SK-N-SH treated with all-trans-retinoic acid at 6 μM for 48 hours (cell line): ENCODE measurements around the gene POLR2I.

ENCODE experiments used
- ATAC-seq: fragments of 200-7000 bp; cut with Tn5 transposase; 3 replicates; pipeline ENCODE4 v1.9.1; 2020; ENCODE audit warnings: mild to moderate bottlenecking, moderate library complexity
- ARNTL ChIP-seq: fragments of 450-650 bp; formaldehyde crosslinking; IDR thresholded peaks from 2 replicates; pipeline ENCODE4 v1.5.0; 2020; ENCODE audit warnings: low read depth, mild to moderate bottlenecking, moderate library complexity, borderline replicate concordance
- CSDC2 ChIP-seq: fragments of 250-450 bp; sonication (Bioruptor Pico); IDR thresholded peaks from 2 replicates; pipeline ENCODE4 v1.5.0; 2020; ENCODE audit warnings: mild to moderate bottlenecking, moderate library complexity
- ESRRG ChIP-seq: fragments of 250-450 bp; sonication (Bioruptor Pico); IDR thresholded peaks from 2 replicates; pipeline ENCODE4 v1.6.1; 2021; ENCODE audit warnings: mild to moderate bottlenecking
- GLIS3 ChIP-seq: fragments of 250-450 bp; sonication (Bioruptor Pico); IDR thresholded peaks from 2 replicates; pipeline ENCODE4 v1.5.0; 2020; ENCODE audit warnings: mild to moderate bottlenecking, moderate library complexity
- ISL1 ChIP-seq: fragments of 250-450 bp; sonication (Bioruptor Pico); IDR thresholded peaks from 2 replicates; pipeline ENCODE4 v2.1.2; 2022; ENCODE audit warnings: mild to moderate bottlenecking, moderate library complexity
- OSR1 ChIP-seq: fragments of 250-450 bp; sonication (Bioruptor Pico); IDR thresholded peaks from 2 replicates; pipeline ENCODE4 v1.8.0; 2022; ENCODE audit warnings: moderate library complexity, mild to moderate bottlenecking, inconsistent platforms
- PPARA ChIP-seq: fragments of 250-450 bp; sonication (Bioruptor Pico); IDR thresholded peaks from 2 replicates; pipeline ENCODE4 v1.5.0; 2020; ENCODE audit warnings: mild to moderate bottlenecking, borderline replicate concordance
- RARB ChIP-seq: fragments of 250-450 bp; sonication (Bioruptor Pico); IDR thresholded peaks from 2 replicates; pipeline ENCODE4 v1.8.0; 2021; ENCODE audit warnings: mild to moderate bottlenecking, moderate library complexity
- TCF4 ChIP-seq: fragments of 250-450 bp; sonication (Bioruptor Pico); IDR thresholded peaks from 2 replicates; pipeline ENCODE4 v1.8.0; 2021; ENCODE audit warnings: mild to moderate bottlenecking, moderate library complexity, borderline replicate concordance
- TOX ChIP-seq: fragments of 250-450 bp; sonication (Bioruptor Pico); IDR thresholded peaks from 2 replicates; pipeline ENCODE4 v1.8.0; 2021; ENCODE audit warnings: mild to moderate bottlenecking, moderate library complexity, borderline replicate concordance
- ZC3H10 ChIP-seq: fragments of 250-450 bp; sonication (Bioruptor Pico); IDR thresholded peaks from 2 replicates; pipeline ENCODE4 v1.5.1; 2021; ENCODE audit warnings: mild to moderate bottlenecking, moderate library complexity
- ZFP3 ChIP-seq: fragments of 250-450 bp; sonication (Bioruptor Pico); IDR thresholded peaks from 2 replicates; pipeline ENCODE4 v1.5.0; 2020; ENCODE audit warnings: mild to moderate bottlenecking, moderate library complexity
- ZNF70 ChIP-seq: fragments of 450-650 bp; formaldehyde crosslinking; IDR thresholded peaks from 2 replicates; pipeline ENCODE4 v1.5.0; 2020; ENCODE audit warnings: mild to moderate bottlenecking, moderate library complexity
- ZNF8 ChIP-seq: fragments of 450-650 bp; formaldehyde crosslinking; IDR thresholded peaks from 2 replicates; pipeline ENCODE4 v1.5.0; 2020; ENCODE audit warnings: mild to moderate bottlenecking, moderate library complexity
- TF ChIP-seq, protein P1 (sequence below): fragments of 250-450 bp; sonication (Bioruptor Pico); IDR thresholded peaks from 2 replicates; pipeline ENCODE4 v1.8.0; 2020; ENCODE audit warnings: mild to moderate bottlenecking, moderate library complexity, borderline replicate concordance
- TF ChIP-seq, protein P2 (sequence below): fragments of 250-450 bp; sonication (Bioruptor Pico); IDR thresholded peaks from 2 replicates; pipeline ENCODE4 v1.5.1; 2020; ENCODE audit warnings: low read depth, mild to moderate bottlenecking, moderate library complexity
- TF ChIP-seq, protein P3 (sequence below): fragments of 250-450 bp; sonication (Bioruptor Pico); IDR thresholded peaks from 2 replicates; pipeline ENCODE4 v1.5.0; 2020; ENCODE audit warnings: mild to moderate bottlenecking, moderate library complexity
- TF ChIP-seq, protein P4 (sequence below): fragments of 250-450 bp; sonication (Bioruptor Pico); IDR thresholded peaks from 2 replicates; pipeline ENCODE4 v1.5.1; 2021; ENCODE audit warnings: mild to moderate bottlenecking, moderate library complexity

Gene POLR2I

DNA sequence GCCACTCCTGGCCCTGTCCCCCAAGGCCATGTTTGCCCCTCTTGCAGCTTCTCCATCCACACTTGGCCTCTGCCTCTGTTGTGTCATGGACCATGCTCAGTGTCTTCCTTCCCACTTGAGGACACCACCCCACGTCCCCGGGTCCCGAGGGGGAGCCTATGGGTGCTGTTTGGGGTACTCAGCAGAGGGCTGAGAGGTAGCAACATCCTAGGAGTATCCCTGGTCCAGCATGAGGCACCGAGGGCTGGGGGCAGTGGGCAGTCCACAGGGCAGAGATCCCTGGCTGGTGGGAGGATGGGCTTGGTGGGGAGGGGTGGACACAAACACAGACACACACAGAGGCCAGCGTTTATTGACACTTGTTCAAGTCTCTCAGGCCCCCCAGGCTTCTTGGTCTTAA is 35.9 kb upstream of the POLR2I start:
- ATAC-seq: no peak
- TF ChIP-seq TCF4 (no peak), ZC3H10 (CRISPR knock-in tag) (no peak), CSDC2 (CRISPR knock-in tag) (no peak), RARB (CRISPR knock-in tag) (no peak), GLIS3 (CRISPR knock-in tag) (no peak), ARNTL (CRISPR knock-in tag) (no peak), PPARA (CRISPR knock-in tag) (no peak), ZNF70 (CRISPR knock-in tag) (no peak), TOX (CRISPR knock-in tag) (no peak), OSR1 (CRISPR knock-in tag) (no peak), ESRRG (CRISPR knock-in tag) (no peak), ISL1 (CRISPR knock-in tag) (no peak), ZNF8 (CRISPR knock-in tag) (no peak), ZFP3 (CRISPR knock-in tag) (no peak)
- TF ChIP-seq, protein P1, sequence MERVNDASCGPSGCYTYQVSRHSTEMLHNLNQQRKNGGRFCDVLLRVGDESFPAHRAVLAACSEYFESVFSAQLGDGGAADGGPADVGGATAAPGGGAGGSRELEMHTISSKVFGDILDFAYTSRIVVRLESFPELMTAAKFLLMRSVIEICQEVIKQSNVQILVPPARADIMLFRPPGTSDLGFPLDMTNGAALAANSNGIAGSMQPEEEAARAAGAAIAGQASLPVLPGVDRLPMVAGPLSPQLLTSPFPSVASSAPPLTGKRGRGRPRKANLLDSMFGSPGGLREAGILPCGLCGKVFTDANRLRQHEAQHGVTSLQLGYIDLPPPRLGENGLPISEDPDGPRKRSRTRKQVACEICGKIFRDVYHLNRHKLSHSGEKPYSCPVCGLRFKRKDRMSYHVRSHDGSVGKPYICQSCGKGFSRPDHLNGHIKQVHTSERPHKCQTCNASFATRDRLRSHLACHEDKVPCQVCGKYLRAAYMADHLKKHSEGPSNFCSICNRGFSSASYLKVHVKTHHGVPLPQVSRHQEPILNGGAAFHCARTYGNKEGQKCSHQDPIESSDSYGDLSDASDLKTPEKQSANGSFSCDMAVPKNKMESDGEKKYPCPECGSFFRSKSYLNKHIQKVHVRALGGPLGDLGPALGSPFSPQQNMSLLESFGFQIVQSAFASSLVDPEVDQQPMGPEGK (CRISPR knock-in tag): no peak
- TF ChIP-seq, protein P2, sequence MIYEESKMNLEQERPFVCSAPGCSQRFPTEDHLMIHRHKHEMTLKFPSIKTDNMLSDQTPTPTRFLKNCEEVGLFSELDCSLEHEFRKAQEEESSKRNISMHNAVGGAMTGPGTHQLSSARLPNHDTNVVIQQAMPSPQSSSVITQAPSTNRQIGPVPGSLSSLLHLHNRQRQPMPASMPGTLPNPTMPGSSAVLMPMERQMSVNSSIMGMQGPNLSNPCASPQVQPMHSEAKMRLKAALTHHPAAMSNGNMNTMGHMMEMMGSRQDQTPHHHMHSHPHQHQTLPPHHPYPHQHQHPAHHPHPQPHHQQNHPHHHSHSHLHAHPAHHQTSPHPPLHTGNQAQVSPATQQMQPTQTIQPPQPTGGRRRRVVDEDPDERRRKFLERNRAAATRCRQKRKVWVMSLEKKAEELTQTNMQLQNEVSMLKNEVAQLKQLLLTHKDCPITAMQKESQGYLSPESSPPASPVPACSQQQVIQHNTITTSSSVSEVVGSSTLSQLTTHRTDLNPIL (CRISPR knock-in tag): no peak

DNA sequence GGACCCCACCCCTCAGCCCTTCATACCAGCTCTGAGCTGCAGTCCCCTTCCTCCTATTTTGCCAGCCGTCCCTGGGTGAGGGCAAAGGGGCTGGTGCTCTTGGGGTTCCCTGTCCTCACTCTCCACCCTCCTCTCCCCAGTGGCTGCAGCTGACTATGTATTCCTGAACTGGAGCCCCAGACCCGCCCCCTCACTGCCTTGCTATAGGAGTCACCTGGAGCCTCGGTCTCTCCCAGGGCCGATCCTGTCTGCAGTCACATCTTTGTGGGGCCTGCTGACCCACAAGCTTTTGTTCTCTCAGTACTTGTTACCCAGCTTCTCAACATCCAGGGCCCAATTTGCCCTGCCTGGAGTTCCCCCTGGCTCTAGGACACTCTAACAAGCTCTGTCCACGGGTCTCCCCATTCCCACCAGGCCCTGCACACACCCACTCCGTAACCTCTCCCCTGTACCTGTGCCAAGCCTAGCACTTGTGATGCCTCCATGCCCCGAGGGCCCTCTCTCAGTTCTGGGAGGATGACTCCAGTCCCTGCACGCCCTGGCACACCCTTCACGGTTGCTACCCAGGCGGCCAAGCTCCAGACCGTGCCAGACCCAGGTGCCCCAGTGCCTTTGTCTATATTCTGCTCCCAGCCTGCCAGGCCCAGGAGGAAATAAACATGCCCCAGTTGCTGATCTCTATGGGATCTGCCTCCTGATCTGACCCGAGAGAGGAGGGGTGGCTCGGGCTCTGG is 35.2 kb upstream of the POLR2I start:
- TF ChIP-seq, protein P3, sequence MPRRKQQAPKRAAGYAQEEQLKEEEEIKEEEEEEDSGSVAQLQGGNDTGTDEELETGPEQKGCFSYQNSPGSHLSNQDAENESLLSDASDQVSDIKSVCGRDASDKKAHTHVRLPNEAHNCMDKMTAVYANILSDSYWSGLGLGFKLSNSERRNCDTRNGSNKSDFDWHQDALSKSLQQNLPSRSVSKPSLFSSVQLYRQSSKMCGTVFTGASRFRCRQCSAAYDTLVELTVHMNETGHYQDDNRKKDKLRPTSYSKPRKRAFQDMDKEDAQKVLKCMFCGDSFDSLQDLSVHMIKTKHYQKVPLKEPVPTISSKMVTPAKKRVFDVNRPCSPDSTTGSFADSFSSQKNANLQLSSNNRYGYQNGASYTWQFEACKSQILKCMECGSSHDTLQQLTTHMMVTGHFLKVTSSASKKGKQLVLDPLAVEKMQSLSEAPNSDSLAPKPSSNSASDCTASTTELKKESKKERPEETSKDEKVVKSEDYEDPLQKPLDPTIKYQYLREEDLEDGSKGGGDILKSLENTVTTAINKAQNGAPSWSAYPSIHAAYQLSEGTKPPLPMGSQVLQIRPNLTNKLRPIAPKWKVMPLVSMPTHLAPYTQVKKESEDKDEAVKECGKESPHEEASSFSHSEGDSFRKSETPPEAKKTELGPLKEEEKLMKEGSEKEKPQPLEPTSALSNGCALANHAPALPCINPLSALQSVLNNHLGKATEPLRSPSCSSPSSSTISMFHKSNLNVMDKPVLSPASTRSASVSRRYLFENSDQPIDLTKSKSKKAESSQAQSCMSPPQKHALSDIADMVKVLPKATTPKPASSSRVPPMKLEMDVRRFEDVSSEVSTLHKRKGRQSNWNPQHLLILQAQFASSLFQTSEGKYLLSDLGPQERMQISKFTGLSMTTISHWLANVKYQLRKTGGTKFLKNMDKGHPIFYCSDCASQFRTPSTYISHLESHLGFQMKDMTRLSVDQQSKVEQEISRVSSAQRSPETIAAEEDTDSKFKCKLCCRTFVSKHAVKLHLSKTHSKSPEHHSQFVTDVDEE (CRISPR knock-in tag): no peak
- TF ChIP-seq, protein P4, sequence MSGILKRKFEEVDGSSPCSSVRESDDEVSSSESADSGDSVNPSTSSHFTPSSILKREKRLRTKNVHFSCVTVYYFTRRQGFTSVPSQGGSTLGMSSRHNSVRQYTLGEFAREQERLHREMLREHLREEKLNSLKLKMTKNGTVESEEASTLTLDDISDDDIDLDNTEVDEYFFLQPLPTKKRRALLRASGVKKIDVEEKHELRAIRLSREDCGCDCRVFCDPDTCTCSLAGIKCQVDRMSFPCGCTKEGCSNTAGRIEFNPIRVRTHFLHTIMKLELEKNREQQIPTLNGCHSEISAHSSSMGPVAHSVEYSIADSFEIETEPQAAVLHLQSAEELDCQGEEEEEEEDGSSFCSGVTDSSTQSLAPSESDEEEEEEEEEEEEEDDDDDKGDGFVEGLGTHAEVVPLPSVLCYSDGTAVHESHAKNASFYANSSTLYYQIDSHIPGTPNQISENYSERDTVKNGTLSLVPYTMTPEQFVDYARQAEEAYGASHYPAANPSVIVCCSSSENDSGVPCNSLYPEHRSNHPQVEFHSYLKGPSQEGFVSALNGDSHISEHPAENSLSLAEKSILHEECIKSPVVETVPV (CRISPR knock-in tag): no peak
- TF ChIP-seq, protein P2 (CRISPR knock-in tag): no peak
- TF ChIP-seq CSDC2 (CRISPR knock-in tag): no peak
- no peak for ATAC-seq

DNA sequence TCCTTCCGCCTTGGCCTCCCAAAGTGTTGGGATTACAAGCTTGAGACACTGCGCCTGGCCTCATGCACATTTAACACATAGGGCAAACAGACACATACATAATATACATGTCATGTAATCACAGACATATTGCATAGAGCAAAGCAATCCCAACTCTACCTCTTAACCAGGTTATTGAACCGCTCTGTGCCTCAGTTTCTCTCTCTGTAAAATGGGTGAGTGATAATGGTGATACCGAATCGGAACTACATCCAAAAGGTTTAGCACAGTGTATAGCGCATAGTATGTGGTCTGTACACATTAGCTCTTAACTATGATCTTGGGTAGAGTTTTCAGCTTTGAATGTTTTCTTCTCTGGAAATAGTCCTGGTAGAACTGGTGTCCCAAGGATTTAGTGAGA is 29.9 kb upstream of the POLR2I start:
- ATAC-seq: no peak
- TF ChIP-seq ISL1 (CRISPR knock-in tag) (no peak), TOX (CRISPR knock-in tag) (no peak), PPARA (CRISPR knock-in tag) (no peak), RARB (CRISPR knock-in tag) (no peak), ZC3H10 (CRISPR knock-in tag) (no peak)
- TF ChIP-seq, protein P1 (CRISPR knock-in tag): no peak
